K562 (cell line): Measurements from ENCODE around the gene ZNF343. TPM values are rescaled to one million over a fixed set of nuclear protein-coding genes. Genes with fewer than 3 reads are reported as not detected.

Experiments used
- CLOCK ChIP-seq: fragments of 250-450 bp; sonication (Bioruptor Pico); IDR thresholded peaks from 2 replicates; pipeline ENCODE4 v1.4.0; 2020; ENCODE audit warnings: mild to moderate bottlenecking, moderate library complexity, borderline replicate concordance
- HSF4 ChIP-seq: fragments of 250-450 bp; sonication (Bioruptor Pico); IDR thresholded peaks from 2 replicates; pipeline ENCODE4 v2.1.2; 2022; ENCODE audit warnings: mild to moderate bottlenecking, moderate library complexity, borderline replicate concordance
- NFE2 ChIP-seq: IDR thresholded peaks from 2 replicates; pipeline ENCODE4 v1.6.1; 2014; ENCODE audit warnings: antibody characterized with exemption, low read depth
- SPI1 ChIP-seq: IDR thresholded peaks from 2 replicates; pipeline ENCODE4 v1.6.1; 2011; ENCODE audit warnings: low read depth, low read length, control low read depth, borderline replicate concordance
- SREBF2 ChIP-seq: sonication (generic); formaldehyde crosslinking; IDR thresholded peaks from 2 replicates; pipeline ENCODE4 v1.4.0; 2020; ENCODE audit warnings: mild to moderate bottlenecking, missing genetic modification reagents
- TSC22D4 ChIP-seq: fragments of 450-650 bp; IDR thresholded peaks from 2 replicates; pipeline ENCODE4 v1.6.1; 2016; ENCODE audit warnings: missing genetic modification characterization, missing biosample characterization, control low read depth
- ZNF134 ChIP-seq: fragments of 250-450 bp; sonication (Bioruptor Pico); conservative IDR thresholded peaks from 2 replicates; pipeline ENCODE4 v1.4.0; 2020
- ZNF253 ChIP-seq: fragments of 250-450 bp; sonication (Bioruptor Pico); conservative IDR thresholded peaks from 2 replicates; pipeline ENCODE4 v1.6.1; 2021; ENCODE audit warnings: mild to moderate bottlenecking
- ZNF316 ChIP-seq: fragments of 450-650 bp; IDR thresholded peaks from 2 replicates; pipeline ENCODE4 v1.6.1; 2016
- polyA plus RNA-seq, 8 experiments: library from polyadenylated mRNA; depleted of rRNA in 4 of 8; stranded (reverse) in 5 of 8; unstranded in 3 of 8; fragments of >200 nt; fragmentation: Nextera tagmentation in 2 of 8; fragmentation: Illumina TruSeq in 1 of 8; extraction: Ambion mirVana in 2 of 8; extraction: Trizol in 1 of 8; gene quantifications; 2 replicates each; pipeline versions ENCODE4 v1.2.1 to v1.2.3, GENCODE V29; 2011 to 2014; ENCODE audit warnings: inconsistent platforms in 1 of 8, missing spikeins in 1 of 8
- total RNA-seq, 7 experiments: library from RNA; depleted of rRNA in 6 of 7; stranded (reverse); fragments of >200 nt in 6 of 7; fragmentation: Illumina TruSeq in 2 of 7; extraction: Trizol in 2 of 7; gene quantifications; 2 replicates each; pipeline versions ENCODE4 v1.2.1 to v1.2.3, GENCODE V29; 2011 to 2021; ENCODE audit warnings: low replicate concordance in 1 of 7

Gene ZNF343
- total and polyA plus RNA-seq, 9 of the 15 experiments (the other 6 are each of a cell fraction or from before 2014, with no cell fraction given), result 1.4 to 9.8 (median 6.4) TPM

DNA sequence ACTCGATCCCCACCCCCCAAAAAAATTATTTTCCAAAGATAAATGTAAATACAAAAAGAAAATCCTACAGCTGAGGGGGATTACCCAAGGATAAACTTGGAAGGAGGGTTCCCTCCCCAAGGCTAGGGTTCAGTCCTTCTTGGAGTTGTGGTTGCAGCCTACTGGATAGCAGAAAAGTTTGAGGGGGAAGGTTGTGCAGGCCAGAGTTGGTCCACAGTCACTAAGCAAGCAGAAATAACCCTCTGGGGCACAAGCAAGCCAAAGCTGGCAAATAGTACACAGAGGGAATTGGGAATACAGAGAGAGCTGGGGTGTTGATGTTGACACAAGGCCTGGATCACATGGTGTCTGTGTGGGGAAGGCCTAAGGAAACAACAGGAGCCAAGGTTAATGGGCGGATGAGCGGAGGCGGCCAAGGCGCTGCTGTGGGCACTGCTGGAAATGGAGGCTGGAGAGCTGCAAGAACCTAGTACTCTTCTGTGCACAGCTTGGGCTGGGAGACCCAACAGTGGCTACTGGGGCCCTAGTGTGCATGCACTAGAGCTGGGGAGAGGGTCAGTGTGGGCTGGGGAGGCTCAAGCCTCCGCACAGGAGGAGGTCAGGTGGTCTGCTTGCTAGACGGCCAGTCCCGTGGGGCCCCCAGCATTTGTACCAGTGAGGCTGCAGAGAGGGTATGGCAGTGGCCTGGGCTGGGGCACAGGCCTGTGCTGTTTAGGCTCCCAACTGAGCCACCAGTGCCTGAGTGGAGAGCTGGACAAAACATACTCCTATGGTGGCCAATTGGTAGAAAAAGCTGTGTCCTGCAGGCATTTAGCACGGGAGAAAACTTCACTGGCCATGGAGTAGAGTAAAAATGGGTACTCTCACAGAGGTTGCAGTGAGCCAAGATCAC lies 32.6 kb downstream of the ZNF343 start (continued):
- TF ChIP-seq CLOCK (CRISPR knock-in tag) (no peak), ZNF316 (no peak), ZNF253 (CRISPR knock-in tag) (no peak), HSF4 (CRISPR knock-in tag) (no peak), NFE2 (no peak), TSC22D4 (no peak), SPI1 (no peak), SREBF2 (no peak), ZNF134 (no peak)
- TF ChIP-seq, all 486 proteins: peak for 0
